ENCODE results near the gene LRRC8D. TPM values are rescaled to one million over a fixed set of nuclear protein-coding genes. Genes with fewer than 3 reads are reported as not detected.

The LRRC8D gene
- total and polyA plus RNA-seq, 2 donors from 2014 or later, result 16.3 to 36.6 TPM

- Histone ChIP-seq H3K27me3 (ENCODE audit: control insufficient read depth, insufficient read depth, low read length) (no peaks in the 10 kb centered on the region), H3K9ac (ENCODE audit: low read length in 3 of 3) (no peak overlapping the region), H3K4me1 (ENCODE audit: control insufficient read depth in 2 of 3, insufficient read depth in 2 of 3, low read depth in 1 of 3, low read length in 3 of 3) (peaks cover 7 to 16% (median 8%) of the 10 kb centered on the region in 3 donors), H3K4me3 (ENCODE audit: low read length in 3 of 3) (no peak overlapping the region), H3K27ac (ENCODE audit: low read depth in 2 of 2, low read length in 2 of 2) (peak overlapping the region in 1 of 2 donors; percentile 5), H3K36me3 (ENCODE audit: control insufficient read depth in 2 of 3, insufficient read depth in 3 of 3, low read length in 3 of 3) (no peaks in the 10 kb centered on the region), H3K9me3 (ENCODE audit: control insufficient read depth in 2 of 3, insufficient read depth in 1 of 3, low read length in 3 of 3) (no peaks in the 10 kb centered on the region)
- TF ChIP-seq CTCF (IDR thresholded peaks at IDR 0.05; ENCODE audit: borderline replicate concordance, extremely low read depth, insufficient read depth), result no peak
- FAIRE-seq, result no peak
- DNase-seq, result no peak
- intact Hi-C loops (cut with DNase I), result no loop called here
Measured at GRCh38 chr1:89908273-89908671, 87.4 kb downstream of the LRRC8D start.

- H3K27me3 ChIP-seq (ENCODE audit: control insufficient read depth, insufficient read depth, low read length), result no peaks in the 10 kb centered on the region
- H3K4me3 ChIP-seq (ENCODE audit: low read length in 3 of 3), result peak overlapping the region in 1 of 3 donors; percentile 14
- peak overlapping the region; percentile 5 to 20 for H3K27ac ChIP-seq (ENCODE audit: low read depth in 2 of 2, low read length in 2 of 2)
- no peak for TF ChIP-seq CTCF (IDR thresholded peaks at IDR 0.05; ENCODE audit: borderline replicate concordance, extremely low read depth, insufficient read depth)
- H3K9ac ChIP-seq (ENCODE audit: low read length in 3 of 3), result no peak overlapping the region
- intact Hi-C loops (cut with DNase I), result no loop called here
- H3K9me3 ChIP-seq (ENCODE audit: control insufficient read depth in 2 of 3, insufficient read depth in 1 of 3, low read length in 3 of 3), result no peaks in the 10 kb centered on the region
- FAIRE-seq (no peak), DNase-seq (peak in 2 of 5 donors; percentile 58 to 79)
- H3K36me3 ChIP-seq (ENCODE audit: control insufficient read depth in 2 of 3, insufficient read depth in 3 of 3, low read length in 3 of 3), result no peaks in the 10 kb centered on the region
- H3K4me1 ChIP-seq (ENCODE audit: control insufficient read depth in 2 of 3, insufficient read depth in 2 of 3, low read depth in 1 of 3, low read length in 3 of 3), result peaks cover 7 to 16% (median 8%) of the 10 kb centered on the region in 3 donors
Measured at GRCh38 chr1:89908672-89909436, 88.0 kb downstream of the LRRC8D start.

GRCh38 chr1:89910268-89910667 is 89.4 kb downstream of the LRRC8D start:
- Histone ChIP-seq H3K27ac (ENCODE audit: low read depth in 2 of 2, low read length in 2 of 2) (no peak overlapping the region), H3K4me3 (ENCODE audit: low read length in 3 of 3) (no peak overlapping the region), H3K4me1 (ENCODE audit: control insufficient read depth in 2 of 3, insufficient read depth in 2 of 3, low read depth in 1 of 3, low read length in 3 of 3) (peaks cover 4 to 16% (median 8%) of the 10 kb centered on the region in 3 donors), H3K36me3 (ENCODE audit: control insufficient read depth in 2 of 3, insufficient read depth in 3 of 3, low read length in 3 of 3) (no peaks in the 10 kb centered on the region), H3K9ac (ENCODE audit: low read length in 3 of 3) (no peak overlapping the region), H3K9me3 (ENCODE audit: control insufficient read depth in 2 of 3, insufficient read depth in 1 of 3, low read length in 3 of 3) (no peaks in the 10 kb centered on the region), H3K27me3 (ENCODE audit: control insufficient read depth, insufficient read depth, low read length) (no peaks in the 10 kb centered on the region)
- no peak for TF ChIP-seq CTCF (IDR thresholded peaks at IDR 0.05; ENCODE audit: borderline replicate concordance, extremely low read depth, insufficient read depth)
- intact Hi-C loops (cut with DNase I), result no loop called here
- DNase-seq (no peak), FAIRE-seq (no peak)

Measured in kidney (tissue), 14 donors.